HL-60/S4 (cell line): ENCODE data around the gene ERFL.

ENCODE experiments used
- in situ Hi-C: fragments of 300-500 bp; cut with MboI; formaldehyde crosslinking; loops from 2 replicates; pipeline ENCODE4 v1.14.3; 2022; ENCODE audit warnings: low sequenced_read_pairs

The ERFL gene

GRCh38 chr19:41928221-41928683 lies at the start of gene ERFL:
TSS of gene ERFL (minus strand) at chr19:41928449. CDS start at chr19:41912919, 15,530 bp downstream.
- in situ Hi-C loops, result no loop called here

DNA sequence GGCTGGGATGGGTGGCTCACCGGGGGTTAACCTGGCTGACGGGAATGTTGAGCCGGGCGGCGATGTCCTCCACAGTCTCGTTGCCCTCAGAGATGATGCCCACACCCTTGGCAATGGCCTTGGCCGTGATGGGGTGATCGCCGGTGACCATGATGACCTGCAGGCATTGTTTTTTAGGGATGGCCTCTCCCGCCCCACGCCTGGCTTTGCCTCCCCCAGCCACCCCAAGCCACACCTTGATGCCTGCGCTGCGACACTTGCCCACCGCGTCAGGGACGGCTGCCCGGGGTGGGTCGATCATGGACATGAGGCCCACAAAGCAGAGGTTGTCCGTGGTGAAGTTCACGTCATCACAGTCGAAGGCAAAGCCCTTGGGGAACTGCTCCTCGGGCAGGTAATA lies 49.7 kb upstream of the ERFL start:
- in situ Hi-C loops, result no loop called here

DNA sequence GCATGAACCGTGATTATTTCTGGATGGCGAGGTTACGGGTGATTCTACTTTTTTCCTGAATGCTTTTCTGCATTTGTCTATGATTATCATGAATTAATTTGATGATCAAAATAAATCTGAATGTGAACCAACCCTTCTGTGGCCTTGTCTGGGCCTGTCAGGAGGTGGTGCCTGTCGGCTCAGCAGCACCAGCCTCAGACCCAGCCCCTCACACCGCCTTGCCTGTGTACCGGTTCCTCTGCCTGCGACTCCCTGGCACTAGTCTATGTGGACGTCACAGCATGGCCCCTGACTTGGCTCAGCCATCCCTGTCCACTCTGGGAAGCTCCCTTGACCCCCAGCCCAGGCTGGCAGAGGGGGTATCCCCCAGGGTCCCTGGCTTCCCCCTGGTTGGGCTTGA lies 46.4 kb upstream of the ERFL start:
- in situ Hi-C loops, result no loop called here

- in situ Hi-C loops, result no loop called here
Observed at GRCh38 chr19:41971363-41971762, 43.1 kb upstream of the ERFL start.

GRCh38 chr19:41969772-41970458 lies 41.7 kb upstream of the ERFL start:
- in situ Hi-C loops, result no loop called here

DNA sequence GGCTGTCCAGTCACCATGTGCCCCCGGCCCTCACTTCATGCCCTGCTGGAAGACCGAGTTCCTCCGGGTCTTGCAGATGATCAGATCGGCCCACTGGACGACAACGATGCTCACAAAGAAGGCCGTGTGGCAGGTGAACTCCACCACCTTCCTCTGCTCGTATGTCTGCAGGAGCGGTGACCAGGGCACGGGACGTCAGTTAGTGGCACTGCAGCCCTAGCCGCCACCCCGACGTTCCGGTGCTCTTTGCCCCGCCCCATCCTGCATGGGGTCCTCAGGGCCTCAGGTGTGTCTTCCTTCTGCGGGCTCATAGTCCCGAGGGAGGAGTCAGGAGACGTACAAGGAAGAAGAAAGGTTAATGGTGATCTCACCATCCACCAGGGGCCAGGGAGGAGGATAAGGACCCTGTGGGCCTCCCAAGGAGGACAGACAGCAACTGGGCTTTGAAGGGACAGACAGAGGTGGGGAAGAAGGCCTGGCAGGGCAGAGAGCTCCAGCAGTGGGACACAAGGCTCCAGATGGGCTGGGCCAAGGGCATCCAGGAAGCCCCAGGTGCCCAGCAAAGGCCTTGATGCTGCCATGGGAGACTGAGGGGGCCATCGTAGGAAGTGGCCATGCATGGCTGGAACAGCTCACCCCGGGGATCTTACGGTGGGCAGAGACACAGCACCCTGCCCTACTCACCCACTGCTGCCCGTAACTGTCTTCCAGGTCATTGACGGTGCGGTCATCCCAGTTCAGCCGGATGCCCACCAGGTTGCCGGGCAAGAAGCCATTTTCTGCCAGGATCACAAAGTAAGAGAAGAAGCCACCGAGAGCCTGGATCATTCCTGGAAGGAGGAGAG lies 40.7 kb upstream of the ERFL start:
- in situ Hi-C loops, result no loop called here

GRCh38 chr19:41967054-41967783 lies 39.0 kb upstream of the ERFL start:
- in situ Hi-C loops, result no loop called here

DNA sequence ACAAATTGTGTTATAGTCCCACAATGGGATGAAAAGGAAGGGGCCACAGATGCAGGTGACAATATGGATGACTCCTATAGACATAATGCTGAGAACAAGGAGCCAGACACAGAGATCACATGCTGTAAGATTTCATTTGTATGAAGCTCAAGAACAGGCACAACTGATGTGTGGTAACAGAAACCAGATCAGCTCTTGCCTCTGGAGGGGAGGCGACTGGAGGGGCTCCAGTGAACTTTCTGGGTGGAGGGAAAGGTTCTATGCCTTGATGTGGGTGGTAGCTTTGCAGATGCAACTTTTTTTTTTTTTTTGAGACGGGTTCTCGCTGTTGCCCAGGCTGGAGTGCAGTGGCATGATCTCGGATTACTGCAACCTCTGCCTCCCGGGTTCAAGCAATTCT lies 36.9 kb upstream of the ERFL start:
- in situ Hi-C loops, result no loop called here

- in situ Hi-C loops, result no loop called here
Observed at GRCh38 chr19:41960973-41961372, 32.7 kb upstream of the ERFL start.

- in situ Hi-C loops, result no loop called here
Observed at GRCh38 chr19:41959056-41960053, 31.1 kb upstream of the ERFL start, which contains the start of gene RABAC1. TSS of gene RABAC1 (minus strand) at chr19:41959321. CDS start at chr19:41959292, 29 bp downstream.

DNA sequence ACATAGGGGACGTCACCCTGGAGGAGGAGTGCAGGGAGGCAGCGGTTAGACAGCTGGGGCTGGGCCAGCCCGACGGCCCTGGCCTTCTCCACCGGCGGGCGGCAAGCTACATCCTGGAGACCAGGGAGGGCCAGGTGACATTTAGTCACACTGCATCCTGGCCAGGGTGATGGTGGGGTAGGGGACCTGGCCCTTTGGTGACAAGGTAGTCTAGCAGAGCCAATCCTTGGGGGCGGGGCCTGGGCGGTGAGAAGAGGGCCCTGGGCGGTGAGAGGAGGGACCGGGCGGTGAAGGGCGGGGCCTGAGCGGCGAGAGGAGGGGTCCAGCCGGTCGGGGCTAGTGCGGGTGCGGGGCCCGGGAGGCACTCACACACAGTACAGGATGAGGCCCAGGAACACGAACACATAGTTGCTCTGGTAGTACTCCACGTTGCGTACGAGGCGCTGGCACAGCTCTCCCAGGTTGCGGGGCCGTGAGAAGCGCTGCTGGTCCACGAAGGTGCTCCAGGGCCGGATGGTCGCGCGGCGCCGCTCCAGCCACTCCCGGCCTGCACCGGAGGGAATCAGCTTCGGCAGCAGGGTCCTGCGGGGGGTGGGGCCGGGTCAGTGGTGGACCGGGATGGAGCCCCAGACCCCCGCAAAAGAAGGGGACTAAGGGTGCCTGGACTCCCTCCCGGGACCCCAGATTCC lies 30.3 kb upstream of the ERFL start:
- in situ Hi-C loops, result no loop called here

DNA sequence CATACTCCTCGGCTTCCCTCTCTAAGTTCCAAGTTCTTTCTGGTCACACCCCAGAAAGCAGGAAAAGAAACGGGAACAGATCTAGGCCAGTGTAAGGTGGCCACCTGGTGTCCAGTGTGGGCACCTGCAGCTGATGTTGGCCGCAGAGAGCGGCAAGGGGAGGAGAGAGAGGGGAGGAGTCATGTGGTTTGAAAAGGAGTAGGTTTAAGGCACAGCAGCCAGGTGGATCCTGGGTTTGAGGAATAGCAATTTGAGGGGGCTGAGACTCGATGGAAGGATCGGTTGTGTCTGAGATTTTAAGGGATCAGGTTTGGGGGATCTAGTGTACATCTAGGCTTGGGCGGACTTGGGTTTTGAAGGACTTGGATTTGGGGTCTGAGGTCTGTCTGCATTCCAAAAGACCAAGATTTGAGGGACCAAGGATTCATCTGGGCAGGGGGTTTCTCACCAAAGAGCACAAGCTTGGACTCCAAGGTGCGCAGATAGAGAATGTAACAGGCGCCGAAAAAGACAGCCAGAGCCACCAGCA lies 29.7 kb upstream of the ERFL start:
- in situ Hi-C loops, result no loop called here

- in situ Hi-C loops, result no loop called here
Observed at GRCh38 chr19:41957161-41957837, 29.1 kb upstream of the ERFL start.

DNA sequence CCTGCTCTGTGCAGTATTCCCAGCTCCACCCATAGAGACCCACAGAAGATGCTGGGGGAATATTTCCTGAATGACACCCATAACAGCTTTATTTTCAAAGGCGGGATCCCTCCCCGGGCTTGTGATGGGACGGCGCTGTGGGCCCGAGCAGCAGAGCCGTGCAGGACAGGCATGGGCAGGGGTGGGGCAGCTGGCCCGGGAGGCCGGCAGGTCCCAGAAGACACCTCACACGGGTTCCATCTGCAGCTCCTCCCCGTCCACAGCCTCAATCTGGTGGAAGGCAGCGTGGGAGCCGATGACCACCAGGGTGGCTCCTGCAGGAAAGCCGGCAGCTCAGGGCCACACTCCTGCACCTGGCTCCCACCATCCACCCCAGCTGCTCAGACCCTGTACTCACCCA lies 28.4 kb upstream of the ERFL start:
- in situ Hi-C loops, result no loop called here

GRCh38 chr19:41955521-41955920 lies 27.3 kb upstream of the ERFL start:
- in situ Hi-C loops, result no loop called here

GRCh38 chr19:41951686-41952172 lies 23.5 kb upstream of the ERFL start:
- in situ Hi-C loops, result no loop called here

DNA sequence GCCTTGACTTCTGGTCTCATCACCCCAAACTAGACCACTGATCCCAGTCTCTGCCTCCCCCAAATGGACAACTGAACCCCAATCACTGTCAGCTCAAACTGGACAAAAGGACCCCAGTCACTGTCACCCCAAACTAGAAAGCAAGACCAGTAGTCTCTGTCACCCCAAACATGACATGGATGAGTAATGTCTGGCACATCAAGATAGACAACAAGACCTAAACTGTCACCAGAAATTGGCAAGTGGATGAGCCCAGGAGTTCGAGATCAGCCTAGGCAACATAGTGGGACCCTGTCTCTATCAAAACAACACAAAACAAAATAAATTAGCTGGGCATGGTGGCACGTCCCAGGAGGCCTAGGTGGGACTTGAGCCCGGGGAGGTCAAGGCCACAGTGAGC lies 18.8 kb upstream of the ERFL start:
- in situ Hi-C loops, result loop anchor here (5.0 kb wide), 1 partner anchor 85 kb away; the partner anchor contains the start of gene RPS19

- in situ Hi-C loops, result loop anchor here (5.0 kb wide), 1 partner anchor 83 kb away; the partner anchor contains the start of gene RPS19
Observed at GRCh38 chr19:41945135-41945766, 17.0 kb upstream of the ERFL start.
